Breast epithelium (tissue), 4 donors: ENCODE results near the gene HPD. TPM values are rescaled to one million over a fixed set of nuclear protein-coding genes. Genes with fewer than 3 reads are reported as not detected.

Source experiments
- DNase-seq, 2 donors: peaks; one replicate each; pipeline ENCODE4 v3.0.0-alpha.2; 2019; ENCODE audit warnings: low spot score in 2 of 2
- H3K27ac ChIP-seq, 2 donors: fragments of 200-600 bp; sonication (generic) in 1 of 2; one replicate each; pipeline ENCODE4 v1.5.1; 2016 to 2019; ENCODE audit warnings: mild to moderate bottlenecking in 1 of 2
- H3K27me3 ChIP-seq, 2 donors: fragments of 200-600 bp; sonication (generic) in 1 of 2; one replicate each; pipeline versions ENCODE4 v1.5.1 to v1.6.0; 2017 to 2019; ENCODE audit warnings: control low read depth in 1 of 2, mild to moderate bottlenecking in 1 of 2
- H3K36me3 ChIP-seq: fragments of 200-600 bp; one replicate; pipeline ENCODE4 v1.5.1; 2019
- H3K4me1 ChIP-seq, 2 donors: fragments of 200-600 bp; sonication (generic); one replicate each; pipeline ENCODE4 v1.5.1; 2016 to 2019; ENCODE audit warnings: control low read depth in 1 of 2
- H3K4me3 ChIP-seq, 3 donors: fragments of 200-600 bp; sonication (generic); 1 replicate in 2 of 3; 2 replicates in 1 of 3; pipeline ENCODE4 v1.5.1; 2016 to 2019; ENCODE audit warnings: mild to moderate bottlenecking in 3 of 3, moderate library complexity in 2 of 3
- H3K9me3 ChIP-seq, 2 donors: fragments of 200-600 bp; sonication (generic) in 1 of 2; one replicate each; pipeline ENCODE4 v1.5.1; 2016 to 2019; ENCODE audit warnings: control low read depth in 1 of 2
- CTCF ChIP-seq, 3 donors: fragments of 450-650 bp; IDR thresholded peaks; one replicate each; pipeline ENCODE4 v1.5.1; 2016 to 2017; ENCODE audit warnings: antibody characterized with exemption in 3 of 3, mild to moderate bottlenecking in 3 of 3, moderate library complexity in 3 of 3
- POLR2A ChIP-seq: fragments of 450-650 bp; IDR thresholded peaks from one replicate; pipeline ENCODE4 v1.6.1; 2016; ENCODE audit warnings: antibody characterized with exemption, mild to moderate bottlenecking, moderate library complexity
- POLR2AphosphoS5 ChIP-seq, 3 donors: sonication (generic); formaldehyde crosslinking; IDR thresholded peaks; one replicate each; pipeline ENCODE4 v1.6.1; 2017; ENCODE audit warnings: antibody characterized with exemption in 3 of 3
- intact Hi-C: fragments of 100-400 bp; cut with DNase I; formaldehyde crosslinking; loops from one replicate; pipeline ENCODE4 v1.15.1; 2023; ENCODE audit warnings: low total_unique reads
- total RNA-seq, 3 donors: library from RNA; depleted of rRNA; stranded (reverse); fragments of >200 nt; gene quantifications; one replicate each; pipeline ENCODE4 v1.1.0, GENCODE V29; 2016

Gene HPD
- total RNA-seq, 3 donors from 2014 or later = 0.64 to 1.6 TPM; not detected in 1

- peak overlapping the region; percentile 62 to 78 for H3K27ac ChIP-seq
- TF ChIP-seq POLR2A (no peak), CTCF (IDR thresholded peaks at IDR 0.05) (peak in 2 of 3 donors; percentile 37 to 50), POLR2AphosphoS5 (IDR thresholded peaks at IDR 0.05) (peak in 2 of 3 donors; percentile 20 to 43)
- no peaks in the 10 kb centered on the region for H3K27me3 ChIP-seq
- intact Hi-C loops = no loop called here
- H3K9me3 ChIP-seq = no peaks in the 10 kb centered on the region
- peak overlapping the region; percentile 45 to 68 (median 64) for H3K4me3 ChIP-seq
- no peaks in the 10 kb centered on the region for H3K36me3 ChIP-seq
- DNase-seq = peak; percentile 99 to 100
- H3K4me1 ChIP-seq = no peaks in the 10 kb centered on the region
Measured at GRCh38 chr12:121839106-121839992, 19.3 kb downstream of the HPD start.

GRCh38 chr12:121838126-121838525, 20.5 kb downstream of the HPD start:
- no peak overlapping the region for H3K4me3 ChIP-seq
- no peaks in the 10 kb centered on the region for H3K27me3 ChIP-seq
- no peaks in the 10 kb centered on the region for H3K9me3 ChIP-seq
- H3K4me1 ChIP-seq = no peaks in the 10 kb centered on the region
- intact Hi-C loops = no loop called here
- DNase-seq = no peak
- no peak overlapping the region for H3K27ac ChIP-seq
- no peak for TF ChIP-seq POLR2AphosphoS5 (IDR thresholded peaks at IDR 0.05)
- TF ChIP-seq CTCF (IDR thresholded peaks at IDR 0.05) = no peak
- no peak for TF ChIP-seq POLR2A
- no peaks in the 10 kb centered on the region for H3K36me3 ChIP-seq

GRCh38 chr12:121837680-121838079, 21.0 kb downstream of the HPD start:
- Histone ChIP-seq H3K9me3 (no peaks in the 10 kb centered on the region), H3K4me3 (no peak overlapping the region), H3K27me3 (no peaks in the 10 kb centered on the region), H3K27ac (no peak overlapping the region), H3K4me1 (no peaks in the 10 kb centered on the region), H3K36me3 (no peaks in the 10 kb centered on the region)
- DNase-seq = no peak
- intact Hi-C loops = no loop called here
- TF ChIP-seq POLR2A (no peak), POLR2AphosphoS5 (IDR thresholded peaks at IDR 0.05) (no peak), CTCF (IDR thresholded peaks at IDR 0.05) (no peak)

- TF ChIP-seq CTCF (IDR thresholded peaks at IDR 0.05) (no peak), POLR2AphosphoS5 (IDR thresholded peaks at IDR 0.05) (no peak), POLR2A (no peak)
- H3K4me1 ChIP-seq = no peaks in the 10 kb centered on the region
- H3K9me3 ChIP-seq = no peaks in the 10 kb centered on the region
- H3K36me3 ChIP-seq = peaks cover 22% of the 10 kb centered on the region
- no peak overlapping the region for H3K4me3 ChIP-seq
- no peaks in the 10 kb centered on the region for H3K27me3 ChIP-seq
- no peak overlapping the region for H3K27ac ChIP-seq
- DNase-seq = no peak
- intact Hi-C loops = no loop called here
Measured at GRCh38 chr12:121831571-121832245, 27.0 kb downstream of the HPD start.
